Osteocyte (in vitro differentiated cells): Measurements from ENCODE around the gene ZDHHC14. TPM values are rescaled to one million over a fixed set of nuclear protein-coding genes. Genes with fewer than 3 reads are reported as not detected.

ENCODE experiments used
- DNase-seq: peaks from one replicate; pipeline ENCODE4 v3.0.0; 2021; ENCODE audit warnings: mixed read lengths; ENCODE audit not compliant: unreplicated experiment; ENCODE audit errors: extremely low spot score
- H3K27ac Mint-ChIP-seq: one replicate; pipeline ENCODE4 v1.8.0; 2021; ENCODE audit warnings: mild to moderate bottlenecking, mixed read lengths; ENCODE audit not compliant: unreplicated experiment
- H3K27me3 Mint-ChIP-seq: one replicate; pipeline ENCODE4 v1.8.0; 2021; ENCODE audit warnings: mixed read lengths; ENCODE audit not compliant: unreplicated experiment
- H3K36me3 Mint-ChIP-seq: one replicate; pipeline ENCODE4 v1.8.0; 2021; ENCODE audit warnings: mixed read lengths; ENCODE audit not compliant: unreplicated experiment
- H3K4me1 Mint-ChIP-seq: one replicate; pipeline ENCODE4 v1.8.0; 2021; ENCODE audit warnings: mixed read lengths; ENCODE audit not compliant: unreplicated experiment
- H3K4me3 Mint-ChIP-seq: one replicate; pipeline ENCODE4 v1.8.0; 2021; ENCODE audit warnings: mild to moderate bottlenecking, moderate library complexity, mixed read lengths; ENCODE audit not compliant: unreplicated experiment
- H3K9me3 Mint-ChIP-seq: one replicate; pipeline ENCODE4 v1.8.0; 2021; ENCODE audit warnings: mixed read lengths; ENCODE audit not compliant: unreplicated experiment
- total RNA-seq: library from RNA; stranded (reverse); gene quantifications from 2 replicates; pipeline ENCODE4 v1.2.1, GENCODE V29; 2021
- TF ChIP-seq, protein P1 (sequence below): fragments of 200-600 bp; sonication (generic); IDR thresholded peaks from 2 replicates; pipeline ENCODE4 v1.5.0; 2021; ENCODE audit warnings: antibody characterized with exemption, mild to moderate bottlenecking, moderate library complexity

The ZDHHC14 gene
- total RNA-seq, 1 donor from 2014 or later, result 9.1 TPM

DNA sequence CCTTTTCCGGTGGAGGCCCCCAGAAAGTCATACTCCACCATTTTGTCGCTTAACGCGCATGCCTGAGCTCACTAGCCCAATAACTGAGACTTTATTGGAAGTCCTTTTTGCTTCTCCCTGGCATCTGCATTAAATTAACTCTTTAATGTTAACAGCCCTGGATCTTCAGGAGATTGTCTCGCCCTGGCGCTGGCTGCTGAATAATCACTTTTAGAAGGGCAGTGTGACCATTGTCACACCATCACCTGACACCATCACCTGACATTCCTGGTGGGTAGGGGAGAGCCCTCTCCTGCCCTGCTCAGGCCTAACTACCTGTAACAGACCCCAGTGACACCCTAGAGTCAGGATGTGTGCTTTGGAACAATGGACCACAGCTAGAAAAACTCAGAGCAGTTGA lies 326.6 kb downstream of the ZDHHC14 start:
- no peaks in the 10 kb centered on the region for H3K9me3 Mint-ChIP-seq
- H3K4me3 Mint-ChIP-seq, result no peak overlapping the region
- DNase-seq, result no peak
- H3K27ac Mint-ChIP-seq, result no peak overlapping the region
- no peaks in the 10 kb centered on the region for H3K36me3 Mint-ChIP-seq
- H3K4me1 Mint-ChIP-seq, result peaks cover 3% of the 10 kb centered on the region
- TF ChIP-seq, protein P1, sequence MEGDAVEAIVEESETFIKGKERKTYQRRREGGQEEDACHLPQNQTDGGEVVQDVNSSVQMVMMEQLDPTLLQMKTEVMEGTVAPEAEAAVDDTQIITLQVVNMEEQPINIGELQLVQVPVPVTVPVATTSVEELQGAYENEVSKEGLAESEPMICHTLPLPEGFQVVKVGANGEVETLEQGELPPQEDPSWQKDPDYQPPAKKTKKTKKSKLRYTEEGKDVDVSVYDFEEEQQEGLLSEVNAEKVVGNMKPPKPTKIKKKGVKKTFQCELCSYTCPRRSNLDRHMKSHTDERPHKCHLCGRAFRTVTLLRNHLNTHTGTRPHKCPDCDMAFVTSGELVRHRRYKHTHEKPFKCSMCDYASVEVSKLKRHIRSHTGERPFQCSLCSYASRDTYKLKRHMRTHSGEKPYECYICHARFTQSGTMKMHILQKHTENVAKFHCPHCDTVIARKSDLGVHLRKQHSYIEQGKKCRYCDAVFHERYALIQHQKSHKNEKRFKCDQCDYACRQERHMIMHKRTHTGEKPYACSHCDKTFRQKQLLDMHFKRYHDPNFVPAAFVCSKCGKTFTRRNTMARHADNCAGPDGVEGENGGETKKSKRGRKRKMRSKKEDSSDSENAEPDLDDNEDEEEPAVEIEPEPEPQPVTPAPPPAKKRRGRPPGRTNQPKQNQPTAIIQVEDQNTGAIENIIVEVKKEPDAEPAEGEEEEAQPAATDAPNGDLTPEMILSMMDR, result no peak
- peaks cover 2% of the 10 kb centered on the region for H3K27me3 Mint-ChIP-seq

DNA sequence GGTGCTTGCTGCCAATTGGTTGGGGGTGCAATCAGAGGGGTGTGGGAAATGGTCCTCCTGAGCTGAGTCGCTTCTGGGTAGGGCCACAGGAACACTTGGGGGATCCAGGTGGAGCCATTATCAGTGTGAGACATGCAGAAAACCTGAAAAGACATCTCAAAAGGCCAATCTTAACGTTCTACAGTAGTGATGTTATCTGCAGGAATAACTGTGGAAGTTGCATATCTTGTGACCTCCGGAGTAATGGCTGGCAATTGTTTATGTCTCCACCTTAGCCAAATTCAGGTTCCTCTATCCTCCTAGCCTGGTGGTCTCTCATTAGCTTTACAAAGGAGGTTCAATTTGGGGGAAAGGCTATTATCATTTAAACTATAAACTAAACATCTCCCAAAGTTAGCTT lies 327.2 kb downstream of the ZDHHC14 start:
- H3K9me3 Mint-ChIP-seq, result no peaks in the 10 kb centered on the region
- no peaks in the 10 kb centered on the region for H3K36me3 Mint-ChIP-seq
- H3K27ac Mint-ChIP-seq, result no peak overlapping the region
- H3K4me3 Mint-ChIP-seq, result no peak overlapping the region
- peaks cover 3% of the 10 kb centered on the region for H3K4me1 Mint-ChIP-seq
- DNase-seq, result no peak
- H3K27me3 Mint-ChIP-seq, result peaks cover 2% of the 10 kb centered on the region
- TF ChIP-seq, protein P1, result no peak

DNA sequence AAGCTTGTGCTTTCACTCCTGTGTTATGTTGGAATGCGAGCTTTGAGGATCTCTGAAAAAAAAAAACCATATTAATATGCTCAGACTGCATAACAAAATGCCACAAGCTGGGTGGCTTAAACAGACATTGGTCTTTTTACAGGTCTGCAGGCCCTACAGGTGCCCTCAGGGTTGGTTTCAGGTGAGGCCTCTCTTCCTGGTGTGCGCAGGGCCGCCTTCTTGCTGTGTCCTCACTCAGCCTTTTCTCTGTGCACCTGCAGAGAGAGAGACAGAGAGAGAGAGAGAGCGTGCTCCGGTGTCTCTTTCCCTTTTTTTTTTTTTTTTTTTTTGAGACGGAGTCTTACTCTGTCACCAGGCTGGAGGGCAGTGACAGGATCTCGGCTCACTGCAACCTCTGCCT lies 327.9 kb downstream of the ZDHHC14 start:
- no peaks in the 10 kb centered on the region for H3K9me3 Mint-ChIP-seq
- no peak for DNase-seq
- no peak overlapping the region for H3K27ac Mint-ChIP-seq
- no peak overlapping the region for H3K4me3 Mint-ChIP-seq
- no peaks in the 10 kb centered on the region for H3K36me3 Mint-ChIP-seq
- TF ChIP-seq, protein P1, result no peak
- H3K27me3 Mint-ChIP-seq, result peaks cover 2% of the 10 kb centered on the region
- peaks cover 3% of the 10 kb centered on the region for H3K4me1 Mint-ChIP-seq

DNA sequence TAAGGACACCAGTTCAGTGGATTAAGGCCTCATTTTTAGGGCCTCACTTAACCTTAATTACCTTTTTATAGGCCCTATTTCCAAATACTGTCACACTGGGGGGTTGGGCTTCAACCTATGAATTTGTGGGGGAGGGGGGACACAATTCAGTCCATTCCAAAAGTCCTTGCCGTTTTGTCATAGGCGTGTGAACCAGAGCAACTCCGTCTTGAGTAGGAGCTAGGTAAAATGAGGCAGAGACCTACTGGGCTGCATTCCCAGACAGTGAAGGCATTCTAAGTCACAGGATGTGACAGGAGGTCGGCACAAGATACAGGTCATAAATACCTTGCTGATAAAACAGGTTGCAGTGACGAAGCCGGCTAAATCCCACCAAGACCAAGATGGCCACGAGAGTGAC lies 328.6 kb downstream of the ZDHHC14 start:
- H3K27me3 Mint-ChIP-seq, result peaks cover 2% of the 10 kb centered on the region
- no peaks in the 10 kb centered on the region for H3K9me3 Mint-ChIP-seq
- no peaks in the 10 kb centered on the region for H3K36me3 Mint-ChIP-seq
- no peak for DNase-seq
- H3K4me1 Mint-ChIP-seq, result peaks cover 3% of the 10 kb centered on the region
- TF ChIP-seq, protein P1, result no peak
- H3K27ac Mint-ChIP-seq, result no peak overlapping the region
- no peak overlapping the region for H3K4me3 Mint-ChIP-seq

DNA sequence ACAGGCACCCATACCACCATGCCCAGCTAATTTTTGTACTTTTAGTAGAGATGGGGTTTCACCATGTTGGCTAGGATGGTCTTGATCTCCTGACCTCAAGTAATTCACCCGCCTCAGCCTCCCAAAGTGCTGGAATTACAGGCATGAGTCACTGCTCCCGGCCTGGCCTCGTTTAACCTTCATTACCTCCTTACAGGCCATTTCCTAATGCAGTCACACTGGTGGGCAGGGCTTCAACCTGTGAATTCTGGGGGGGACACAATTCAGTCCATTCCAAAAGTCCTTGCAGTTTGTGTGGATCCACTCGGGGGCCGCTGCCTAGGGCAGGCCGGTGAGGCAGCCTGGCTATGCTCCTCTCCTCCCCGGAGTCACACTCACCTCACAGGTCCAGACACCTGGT lies 329.6 kb downstream of the ZDHHC14 start:
- TF ChIP-seq, protein P1, result no peak
- Mint-ChIP-seq H3K27ac (no peak overlapping the region), H3K4me1 (peaks cover 11% of the 10 kb centered on the region), H3K36me3 (no peaks in the 10 kb centered on the region), H3K4me3 (no peak overlapping the region), H3K9me3 (no peaks in the 10 kb centered on the region), H3K27me3 (no peaks in the 10 kb centered on the region)
- DNase-seq, result no peak
